Left ventricle myocardium inferior (tissue), 1 donor: Measurements from ENCODE around the gene SELP. TPM values are rescaled to one million over a fixed set of nuclear protein-coding genes. Genes with fewer than 3 reads are reported as not detected.

Experiments
- DNase-seq: peaks from one replicate; pipeline ENCODE4 v3.0.0-alpha.2; 2020
- H3K27ac ChIP-seq: fragments of 200-600 bp; replicated peaks from 2 replicates; pipeline ENCODE4 v1.8.0; 2021
- H3K27me3 ChIP-seq: fragments of 200-600 bp; 2 replicates; pipeline ENCODE4 v1.8.0; 2021; ENCODE audit warnings: low read depth
- H3K36me3 ChIP-seq: fragments of 200-600 bp; 2 replicates; pipeline ENCODE4 v1.8.0; 2021
- H3K4me1 ChIP-seq: fragments of 200-600 bp; 2 replicates; pipeline ENCODE4 v1.8.0; 2021
- H3K4me3 ChIP-seq: fragments of 200-600 bp; 2 replicates; pipeline ENCODE4 v1.8.0; 2021; ENCODE audit warnings: mild to moderate bottlenecking, moderate library complexity
- H3K9me3 ChIP-seq: fragments of 200-600 bp; replicated peaks from 2 replicates; pipeline ENCODE4 v1.8.0; 2021
- CTCF ChIP-seq: fragments of 200-600 bp; IDR thresholded peaks from 2 replicates; pipeline ENCODE4 v1.8.0; 2021; ENCODE audit warnings: antibody characterized with exemption, mild to moderate bottlenecking, borderline replicate concordance
- intact Hi-C: fragments of 100-400 bp; cut with micrococcal nuclease; formaldehyde crosslinking; loops from one replicate; pipeline ENCODE4 v1.11.0; 2022
- total RNA-seq: library from RNA; stranded (reverse); fragmentation: NEBNext Ultra II Directional; extraction: Animal tissue kit (Norgen Biotek cat#: 25700); gene quantifications from one replicate; pipeline ENCODE4 v1.2.1, GENCODE V29; 2021
- donor health status: DM: no; HTN: yes; CAD: no; lungs with severe emphysema.

The SELP gene
- total RNA-seq, 1 donor from 2014 or later = 10.9 TPM

GRCh38 chr1:169594391-169594790 lies 35.5 kb downstream of the SELP start:
- Histone ChIP-seq H3K4me1 (no peaks in the 10 kb centered on the region), H3K36me3 (no peaks in the 10 kb centered on the region), H3K27ac (no peak overlapping the region), H3K27me3 (no peaks in the 10 kb centered on the region), H3K4me3 (no peak overlapping the region), H3K9me3 (no peaks in the 10 kb centered on the region)
- no peak for DNase-seq
- intact Hi-C loops = no loop called here
- no peak for TF ChIP-seq CTCF

- peaks cover 14% of the 10 kb centered on the region for H3K4me1 ChIP-seq
- intact Hi-C loops = no loop called here
- no peak for TF ChIP-seq CTCF
- no peaks in the 10 kb centered on the region for H3K9me3 ChIP-seq
- DNase-seq = no peak
- no peak overlapping the region for H3K4me3 ChIP-seq
- peaks cover 8% of the 10 kb centered on the region for H3K27me3 ChIP-seq
- H3K36me3 ChIP-seq = no peaks in the 10 kb centered on the region
- H3K27ac ChIP-seq = no peak overlapping the region
These were observed 39.0 kb downstream of the SELP start for GRCh38 chr1:169590932-169591331.

GRCh38 chr1:169588785-169589485 lies 41.0 kb downstream of the SELP start:
- Histone ChIP-seq H3K27me3 (peaks cover 15% of the 10 kb centered on the region), H3K9me3 (no peaks in the 10 kb centered on the region), H3K4me3 (no peak overlapping the region), H3K27ac (no peak overlapping the region), H3K4me1 (peaks cover 14% of the 10 kb centered on the region), H3K36me3 (no peaks in the 10 kb centered on the region)
- TF ChIP-seq CTCF = peak; percentile 12
- intact Hi-C loops = no loop called here
- no peak for DNase-seq

- Histone ChIP-seq H3K27ac (no peak overlapping the region), H3K36me3 (no peaks in the 10 kb centered on the region), H3K27me3 (peaks cover 15% of the 10 kb centered on the region), H3K9me3 (no peaks in the 10 kb centered on the region), H3K4me1 (peaks cover 14% of the 10 kb centered on the region), H3K4me3 (no peak overlapping the region)
- no peak for DNase-seq
- intact Hi-C loops = no loop called here
- TF ChIP-seq CTCF = no peak
These were observed 41.8 kb downstream of the SELP start for GRCh38 chr1:169588112-169588511.

- H3K9me3 ChIP-seq = no peaks in the 10 kb centered on the region
- peak within 1 kb of the TSS; percentile 87 for H3K27ac ChIP-seq
- peak; percentile 74 for DNase-seq
- intact Hi-C loops = no loop called here
- H3K27me3 ChIP-seq = peaks cover 17% of the 10 kb centered on the region
- H3K4me3 ChIP-seq = peak within 1 kb of the TSS; percentile 66
- peaks cover 14% of the 10 kb centered on the region for H3K4me1 ChIP-seq
- no peaks in the 10 kb centered on the region for H3K36me3 ChIP-seq
- peak; percentile 61 for TF ChIP-seq CTCF
These were observed 43.3 kb downstream of the SELP start, which contains the start of gene F5 for GRCh38 chr1:169586395-169587255. TSS of gene F5 (minus strand) at chr1:169586481. CDS start at chr1:169586386, 95 bp downstream.
